ENCODE data around the gene ZPR1.

DNA sequence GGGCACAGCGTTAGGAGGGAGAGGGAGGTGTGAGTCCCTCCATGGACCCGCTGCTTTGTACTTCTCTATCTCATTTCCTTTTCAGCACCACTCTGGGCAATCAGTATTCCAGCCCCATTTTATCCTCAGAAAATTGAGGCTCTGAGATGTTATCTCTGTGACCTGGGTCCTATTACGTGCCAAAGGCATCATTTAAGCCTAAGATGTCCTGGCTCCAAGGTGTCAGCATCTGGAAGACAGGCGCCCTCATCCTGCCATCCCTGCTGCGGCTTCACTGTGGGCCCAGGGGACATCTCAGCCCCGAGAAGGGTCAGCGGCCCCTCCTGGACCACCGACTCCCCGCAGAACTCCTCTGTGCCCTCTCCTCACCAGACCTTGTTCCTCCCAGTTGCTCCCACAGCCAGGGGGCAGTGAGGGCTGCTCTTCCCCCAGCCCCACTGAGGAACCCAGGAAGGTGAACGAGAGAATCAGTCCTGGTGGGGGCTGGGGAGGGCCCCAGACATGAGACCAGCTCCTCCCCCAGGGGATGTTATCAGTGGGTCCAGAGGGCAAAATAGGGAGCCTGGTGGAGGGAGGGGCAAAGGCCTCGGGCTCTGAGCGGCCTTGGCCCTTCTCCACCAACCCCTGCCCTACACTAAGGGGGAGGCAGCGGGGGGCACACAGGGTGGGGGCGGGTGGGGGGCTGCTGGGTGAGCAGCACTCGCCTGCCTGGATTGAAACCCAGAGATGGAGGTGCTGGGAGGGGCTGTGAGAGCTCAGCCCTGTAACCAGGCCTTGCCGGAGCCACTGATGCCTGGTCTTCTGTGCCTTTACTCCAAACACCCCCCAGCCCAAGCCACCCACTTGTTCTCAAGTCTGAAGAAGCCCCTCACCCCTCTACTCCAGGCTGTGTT, 41.1 kb upstream of the ZPR1 start:
- TF ChIP-seq, protein P1, sequence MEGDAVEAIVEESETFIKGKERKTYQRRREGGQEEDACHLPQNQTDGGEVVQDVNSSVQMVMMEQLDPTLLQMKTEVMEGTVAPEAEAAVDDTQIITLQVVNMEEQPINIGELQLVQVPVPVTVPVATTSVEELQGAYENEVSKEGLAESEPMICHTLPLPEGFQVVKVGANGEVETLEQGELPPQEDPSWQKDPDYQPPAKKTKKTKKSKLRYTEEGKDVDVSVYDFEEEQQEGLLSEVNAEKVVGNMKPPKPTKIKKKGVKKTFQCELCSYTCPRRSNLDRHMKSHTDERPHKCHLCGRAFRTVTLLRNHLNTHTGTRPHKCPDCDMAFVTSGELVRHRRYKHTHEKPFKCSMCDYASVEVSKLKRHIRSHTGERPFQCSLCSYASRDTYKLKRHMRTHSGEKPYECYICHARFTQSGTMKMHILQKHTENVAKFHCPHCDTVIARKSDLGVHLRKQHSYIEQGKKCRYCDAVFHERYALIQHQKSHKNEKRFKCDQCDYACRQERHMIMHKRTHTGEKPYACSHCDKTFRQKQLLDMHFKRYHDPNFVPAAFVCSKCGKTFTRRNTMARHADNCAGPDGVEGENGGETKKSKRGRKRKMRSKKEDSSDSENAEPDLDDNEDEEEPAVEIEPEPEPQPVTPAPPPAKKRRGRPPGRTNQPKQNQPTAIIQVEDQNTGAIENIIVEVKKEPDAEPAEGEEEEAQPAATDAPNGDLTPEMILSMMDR (IDR thresholded peaks at IDR 0.05), result no peak
- no peak for TF ChIP-seq POLR2A (IDR thresholded peaks at IDR 0.05)

Measured in upper lobe of left lung (tissue), 4 donors.